HG02759 (cell line): ENCODE results near the gene SLC1A2.

Experiments used
- ATAC-seq: cut with Tn5 transposase; IDR thresholded peaks from one replicate; pipeline ENCODE4 v1.9.1; 2021; ENCODE audit warnings: mild to moderate bottlenecking, moderate library complexity; ENCODE audit not compliant: unreplicated experiment

The SLC1A2 gene

DNA sequence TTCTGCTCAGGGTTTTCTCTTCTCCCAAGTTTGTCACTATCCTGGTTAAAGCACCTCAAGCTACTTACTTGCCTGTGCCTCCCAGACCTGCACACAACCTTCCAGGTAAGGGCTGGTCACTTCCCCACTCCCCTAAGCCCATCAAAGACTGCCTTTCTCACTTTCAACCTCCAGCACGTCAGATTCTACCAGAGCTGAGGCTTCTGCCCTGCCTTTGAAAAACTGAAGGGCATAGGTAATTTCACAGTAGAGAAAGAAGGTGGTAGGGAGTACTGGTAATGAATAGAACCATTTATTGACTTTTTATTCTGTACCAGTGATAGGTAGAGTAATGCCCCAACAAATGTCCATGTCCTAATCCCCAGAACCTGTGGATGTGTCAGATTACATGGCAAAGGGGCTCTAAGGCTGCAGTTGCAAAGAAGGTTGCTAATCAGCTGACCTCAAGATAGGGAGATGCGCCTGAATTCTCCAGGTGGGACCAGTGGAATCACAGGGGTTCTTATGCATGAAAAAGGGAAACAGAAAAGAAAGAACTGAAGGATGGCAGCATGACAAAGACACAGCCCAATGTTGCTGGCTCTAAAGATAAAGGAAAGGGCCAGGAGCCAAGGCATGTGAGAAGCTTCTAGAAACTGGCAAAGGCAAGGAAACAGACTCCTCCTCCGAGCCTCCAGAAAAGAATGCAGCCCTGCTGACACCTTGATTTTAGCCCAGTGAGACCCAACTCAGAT, 89.0 kb downstream of the SLC1A2 start:
- ATAC-seq = no peak

DNA sequence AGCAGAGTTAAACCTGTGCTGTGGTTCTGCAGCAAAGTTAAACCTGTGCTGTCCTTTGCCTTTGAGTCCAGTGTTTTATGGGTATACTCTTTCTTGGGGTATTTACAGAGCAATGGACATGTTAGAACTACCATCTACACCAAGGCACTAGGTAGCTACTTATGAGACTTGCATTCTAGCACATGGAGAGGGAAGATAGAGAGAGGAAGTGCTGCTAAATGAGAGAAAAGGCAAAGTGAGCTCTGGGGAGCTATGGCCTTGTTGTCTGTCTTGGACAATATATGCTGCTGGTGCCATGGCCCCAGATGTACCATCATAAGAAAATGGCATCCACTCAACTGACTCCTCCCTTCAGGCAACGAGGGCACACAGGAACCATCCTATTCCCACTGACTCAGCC, 91.5 kb downstream of the SLC1A2 start:
- ATAC-seq = no peak

DNA sequence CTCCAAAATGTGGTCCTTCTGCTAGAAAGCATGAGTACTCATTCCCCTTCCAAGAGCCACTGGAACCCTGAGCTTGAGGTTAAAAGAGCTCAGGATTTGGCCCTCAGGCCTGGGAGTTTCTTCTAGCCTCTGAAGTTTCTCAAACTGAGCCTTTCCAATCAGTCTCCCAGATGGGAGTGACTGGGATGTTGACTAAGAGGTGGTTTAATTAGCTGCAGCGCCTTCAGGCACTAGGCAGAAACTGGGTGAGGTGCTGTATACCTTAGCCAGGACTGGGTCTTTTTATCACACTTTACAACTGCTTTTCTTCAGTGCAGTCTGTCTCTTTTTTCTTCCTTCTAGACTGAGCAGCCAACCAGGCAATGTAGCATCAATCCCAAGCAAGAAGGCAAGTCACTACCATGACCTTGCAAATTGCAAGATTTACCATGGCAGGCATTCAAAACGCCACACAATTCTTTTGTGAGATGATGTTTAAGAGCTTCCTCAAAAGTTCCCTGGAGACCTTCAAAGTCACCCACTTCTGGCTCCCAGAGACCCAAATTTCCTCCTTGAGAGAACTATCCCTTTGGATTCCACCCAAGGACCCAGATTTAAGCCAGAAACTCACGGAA, 93.0 kb downstream of the SLC1A2 start:
- ATAC-seq = no peak

DNA sequence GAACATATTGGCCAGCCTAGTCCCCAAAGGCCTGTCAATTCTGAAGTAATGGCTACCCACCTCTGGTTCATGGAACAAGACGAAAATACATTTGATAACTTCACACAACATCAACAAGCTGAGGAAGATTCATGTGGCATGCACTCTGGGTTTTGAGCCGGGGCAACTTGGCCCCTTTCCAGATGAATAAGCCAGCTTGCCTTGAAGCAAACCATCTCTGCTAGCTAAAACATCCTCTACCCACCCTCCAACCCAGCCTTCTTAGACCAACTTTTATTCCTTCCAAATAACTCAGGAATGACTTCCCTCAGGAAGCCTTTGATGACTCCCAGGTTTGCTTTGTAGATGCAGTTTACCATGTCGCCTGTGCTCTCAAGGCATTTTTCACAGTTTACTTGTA, 94.4 kb downstream of the SLC1A2 start:
- ATAC-seq = no peak

DNA sequence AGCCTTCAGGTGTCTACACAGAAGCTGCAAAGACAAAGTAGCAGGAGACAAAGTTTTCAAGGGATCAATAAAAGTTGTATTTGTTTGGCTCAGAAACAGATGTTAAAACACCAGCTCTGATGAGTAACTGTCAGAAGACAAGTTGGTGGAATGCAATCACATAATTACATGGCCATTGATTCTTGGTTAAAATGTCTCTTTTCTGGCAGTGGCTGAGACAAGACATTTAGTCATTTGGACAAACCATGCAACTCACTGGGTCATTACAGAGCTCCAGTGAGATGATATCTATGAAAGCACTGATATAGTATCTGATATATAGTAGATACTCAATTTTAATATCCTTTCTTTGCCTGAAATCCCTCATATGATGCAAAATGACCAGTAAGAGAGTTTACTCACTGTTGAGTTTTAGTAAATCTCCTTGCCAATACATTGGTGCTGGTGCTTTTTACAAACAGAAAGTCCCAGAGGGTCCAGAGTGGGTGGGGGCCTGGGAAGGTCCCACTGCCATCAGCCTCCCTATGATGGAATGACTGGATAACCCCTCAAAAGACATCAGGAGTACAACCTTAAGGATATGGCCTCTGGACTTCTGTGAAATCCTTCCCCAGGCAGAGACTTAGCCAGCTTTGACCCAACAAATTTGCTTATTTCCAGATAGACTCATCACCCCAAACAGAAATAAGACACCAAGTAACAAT, 95.0 kb downstream of the SLC1A2 start:
- ATAC-seq = no peak

DNA sequence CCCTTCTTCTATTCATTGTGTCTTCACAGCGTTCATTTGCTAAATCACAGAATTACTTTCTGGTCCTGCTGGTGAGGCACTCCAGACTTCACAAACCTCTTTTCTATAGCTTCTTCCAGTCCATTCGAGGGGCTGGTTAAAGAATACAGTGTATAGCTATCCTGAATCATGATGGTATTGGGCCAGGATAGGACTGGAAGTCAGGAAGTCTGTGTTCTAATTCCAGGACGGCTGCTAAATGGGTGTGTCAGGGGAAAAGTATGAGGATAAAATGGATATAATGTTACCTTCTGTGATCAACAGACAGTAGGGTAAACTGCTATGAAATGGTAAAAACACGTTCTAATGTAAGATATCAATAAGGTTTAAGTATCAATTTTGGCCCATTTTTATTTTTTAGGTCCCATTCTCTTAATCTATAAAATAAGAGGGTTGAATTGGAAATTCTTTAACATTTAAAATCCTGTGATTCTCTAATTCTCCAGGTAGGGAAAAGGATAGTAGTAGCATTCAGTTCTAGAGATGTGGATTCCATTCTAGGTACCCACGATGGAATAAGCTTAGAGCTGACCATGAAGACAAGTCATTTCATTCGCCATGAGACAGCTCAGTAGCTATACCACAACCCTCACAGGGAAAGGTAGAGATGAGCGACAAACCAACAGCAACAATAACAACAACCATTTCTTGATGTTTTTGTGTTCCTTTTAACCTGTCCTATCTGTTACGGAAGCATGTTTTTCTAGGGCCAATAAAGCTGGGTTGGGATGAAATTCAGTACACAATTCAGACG, 96.1 kb downstream of the SLC1A2 start:
- ATAC-seq = no peak

DNA sequence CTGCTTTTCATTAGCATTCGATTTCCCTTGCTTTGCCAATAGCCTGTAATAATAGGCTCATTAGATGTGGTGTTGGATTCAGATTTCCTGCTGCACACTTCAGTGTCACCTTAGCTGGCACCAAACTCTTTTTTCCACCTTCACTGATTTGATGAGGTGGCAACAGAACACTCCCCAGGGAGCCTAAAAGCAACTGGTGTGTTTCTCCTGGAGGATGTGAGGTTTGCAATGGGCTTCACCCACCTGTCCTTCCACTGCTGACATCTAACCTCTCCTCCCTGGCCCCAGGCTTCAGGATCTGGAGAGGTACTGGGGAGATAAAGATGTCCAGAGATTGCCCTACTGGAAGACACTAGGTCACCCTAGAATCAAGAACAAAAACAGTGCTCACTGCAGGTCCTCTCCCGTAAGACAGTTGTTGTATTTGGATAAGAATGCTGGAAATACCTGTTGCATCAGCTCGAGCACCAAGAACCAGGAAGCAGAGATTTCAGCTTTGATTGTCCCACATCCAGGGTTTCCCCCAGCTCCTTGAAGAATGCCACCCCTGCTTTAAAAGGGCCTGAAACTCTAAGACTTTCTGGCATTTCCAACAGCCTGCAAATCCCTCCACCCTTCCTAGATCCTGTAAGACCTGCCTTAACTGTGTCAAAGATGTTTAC, 96.9 kb downstream of the SLC1A2 start:
- no peak for ATAC-seq

DNA sequence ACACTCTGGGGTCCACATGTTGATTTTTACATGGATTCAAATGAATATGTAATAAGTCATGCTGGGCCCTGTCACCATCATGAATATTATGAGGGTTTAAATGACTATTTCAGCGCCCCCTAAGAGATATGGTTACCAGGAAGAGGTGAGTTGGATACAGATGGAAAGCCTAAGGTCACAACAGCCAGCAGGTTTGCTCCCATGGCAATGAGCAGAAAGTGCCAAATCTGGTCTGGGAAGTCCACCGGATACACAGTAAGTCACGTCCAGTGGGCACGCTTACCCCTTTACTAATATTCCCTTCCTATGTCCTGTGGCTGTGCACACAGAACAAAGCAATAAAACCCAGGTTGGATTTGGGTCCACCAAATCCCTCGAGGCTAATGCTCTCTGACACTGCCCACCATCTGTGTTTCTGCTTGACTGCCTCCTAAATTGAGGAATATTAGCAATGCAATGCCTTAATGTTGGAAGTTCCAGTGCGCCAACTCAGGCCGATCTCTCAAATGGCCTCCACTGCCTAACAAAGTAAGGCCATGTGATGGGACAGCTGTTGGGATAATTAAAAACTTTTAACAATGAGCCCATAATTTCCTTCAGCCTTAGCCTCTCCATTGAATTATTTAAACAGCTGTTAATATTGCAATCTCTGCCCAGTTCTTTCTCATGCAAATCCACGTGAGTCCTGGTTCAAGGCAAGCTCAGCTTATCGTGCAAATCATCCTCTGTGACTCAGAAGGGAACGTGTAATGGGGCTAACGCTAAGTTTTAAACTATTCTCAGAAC, 97.6 kb downstream of the SLC1A2 start:
- no peak for ATAC-seq

DNA sequence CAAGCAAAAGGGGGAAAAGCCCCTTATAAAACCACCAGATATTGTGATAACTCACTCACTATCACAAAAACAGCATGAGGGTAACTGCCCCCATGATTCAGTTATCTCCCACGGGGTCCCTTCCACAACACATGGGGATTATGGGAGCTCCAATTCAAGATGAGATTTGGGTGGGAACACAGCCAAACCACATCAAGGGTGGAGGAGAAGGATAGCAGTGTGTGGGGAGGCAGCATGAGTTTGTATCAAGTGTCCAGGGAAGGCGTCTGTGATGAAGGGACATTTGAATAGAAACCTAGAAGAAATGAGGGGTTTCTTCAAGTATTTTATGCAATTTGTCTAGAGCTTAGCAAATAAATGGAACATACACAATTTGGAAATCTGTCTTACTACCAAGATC, 98.2 kb downstream of the SLC1A2 start:
- no peak for ATAC-seq

DNA sequence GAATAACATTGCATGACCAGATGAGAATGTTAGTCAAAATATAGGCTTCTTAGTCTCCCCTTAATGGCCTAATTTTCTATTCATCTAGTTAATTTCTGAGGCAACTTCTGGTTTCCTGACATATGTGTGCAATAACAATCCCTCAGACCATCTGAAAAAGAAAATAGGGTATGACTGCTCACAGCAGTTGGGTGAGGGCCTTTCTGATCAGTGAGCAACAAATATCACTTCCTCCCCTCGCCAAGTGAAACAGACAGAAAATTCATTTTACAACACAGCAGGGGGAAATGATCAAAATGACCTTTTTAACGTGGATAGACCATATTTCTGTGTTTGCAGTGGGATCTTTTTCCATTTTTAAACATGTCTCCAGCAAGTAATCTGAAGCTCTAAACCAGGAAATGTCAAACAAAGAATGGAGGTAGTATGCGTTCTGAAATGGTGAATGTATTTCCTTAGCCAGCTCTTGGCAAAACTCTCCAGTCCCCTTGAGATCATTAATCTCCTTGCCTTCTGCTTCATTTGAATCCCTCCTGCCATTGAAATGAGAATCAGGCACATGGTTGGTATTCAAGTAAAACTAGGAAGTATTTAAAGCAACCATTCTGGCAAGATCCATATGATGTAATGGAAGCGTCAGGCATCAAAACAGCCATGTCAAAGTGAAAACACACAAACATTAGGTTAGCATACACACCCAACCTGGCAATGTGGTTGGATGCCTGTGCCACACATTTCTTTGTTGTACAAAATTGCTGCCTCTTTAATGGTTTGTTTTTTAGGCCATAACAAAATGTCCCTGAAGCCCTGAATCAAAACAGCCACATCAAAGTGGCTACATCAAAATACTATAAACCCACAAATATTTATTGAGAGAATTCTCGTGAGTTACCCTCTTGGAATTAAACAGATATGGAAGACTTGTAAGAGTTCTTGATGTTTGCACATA, 100.1 kb downstream of the SLC1A2 start:
- ATAC-seq = peak; percentile 64

DNA sequence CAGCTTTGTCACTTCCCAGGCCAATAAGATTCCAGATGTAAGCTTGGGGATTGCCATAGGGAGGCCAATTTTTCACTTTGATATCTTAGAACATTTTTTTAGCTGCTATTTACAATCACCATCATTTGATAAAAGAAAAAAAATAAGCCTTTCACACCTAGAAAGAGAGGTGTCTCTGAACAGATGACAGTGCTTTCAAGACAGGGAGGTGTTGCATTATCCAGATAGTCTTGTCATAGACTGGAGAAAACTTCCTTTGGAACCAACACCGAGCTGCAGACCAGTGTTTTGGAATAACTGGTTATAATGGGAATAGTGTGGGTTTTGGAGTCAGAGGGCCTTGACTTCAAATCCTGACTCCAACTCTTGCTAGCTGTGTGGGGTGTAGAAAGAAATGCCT, 101.0 kb downstream of the SLC1A2 start:
- ATAC-seq = no peak

DNA sequence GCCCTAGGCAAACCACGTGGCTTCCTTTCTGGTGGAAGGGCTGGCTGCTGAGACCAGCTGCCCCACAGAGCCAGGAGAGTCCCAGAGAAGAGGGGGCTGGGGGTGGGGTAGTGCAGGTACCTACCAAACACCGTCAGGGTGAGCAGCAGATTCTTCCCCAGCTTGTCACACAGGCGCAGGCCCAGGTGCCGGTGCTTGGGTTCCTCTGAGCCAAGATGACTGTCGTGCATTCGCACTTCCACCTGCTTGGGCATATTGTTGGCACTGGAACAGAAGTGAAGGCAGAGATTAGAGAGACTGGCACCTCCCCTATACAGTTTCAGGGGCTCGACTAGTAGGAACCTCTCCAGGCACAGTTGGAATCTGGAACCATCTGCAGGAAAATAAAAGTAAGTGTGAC, 102.1 kb downstream of the SLC1A2 start:
- no peak for ATAC-seq

DNA sequence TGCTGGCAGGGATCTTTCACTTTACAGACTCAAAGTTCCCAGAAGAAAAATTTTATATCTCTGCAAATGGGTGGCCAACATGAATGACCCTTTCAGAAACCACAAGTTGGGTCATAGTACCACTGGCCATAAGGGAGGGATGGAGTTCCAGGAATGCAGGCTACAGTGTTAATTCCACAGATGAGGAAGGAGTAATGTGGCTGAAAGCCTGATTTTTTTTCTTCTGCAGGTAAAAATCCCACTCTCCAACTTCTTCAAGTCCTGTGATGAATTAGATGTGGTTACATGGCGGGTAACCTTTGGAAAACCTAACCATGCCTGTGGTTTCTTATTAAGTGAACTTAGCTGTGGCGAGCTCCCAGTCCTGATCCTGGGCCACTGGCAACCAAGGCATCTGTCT, 103.2 kb downstream of the SLC1A2 start:
- no peak for ATAC-seq

DNA sequence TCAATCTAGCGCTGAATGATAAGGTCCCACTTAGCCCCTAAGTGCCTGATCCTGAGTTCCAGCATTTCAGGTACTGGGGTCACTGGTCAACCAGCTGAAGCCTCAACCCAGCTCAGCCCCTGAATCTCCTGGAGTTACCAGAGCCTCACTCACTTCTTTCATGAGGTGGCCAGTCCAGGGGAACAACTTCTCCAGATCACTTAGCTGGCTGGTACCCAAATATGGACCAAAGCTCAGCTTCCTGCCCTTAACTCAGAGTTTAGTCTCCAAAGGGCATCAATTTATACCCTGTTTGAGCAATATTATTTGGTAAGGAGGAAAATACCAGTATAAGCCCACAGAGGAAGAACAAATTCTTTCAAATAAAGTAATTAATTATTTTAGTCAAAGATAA, 105.6 kb downstream of the SLC1A2 start:
- peak; percentile 23 for ATAC-seq

DNA sequence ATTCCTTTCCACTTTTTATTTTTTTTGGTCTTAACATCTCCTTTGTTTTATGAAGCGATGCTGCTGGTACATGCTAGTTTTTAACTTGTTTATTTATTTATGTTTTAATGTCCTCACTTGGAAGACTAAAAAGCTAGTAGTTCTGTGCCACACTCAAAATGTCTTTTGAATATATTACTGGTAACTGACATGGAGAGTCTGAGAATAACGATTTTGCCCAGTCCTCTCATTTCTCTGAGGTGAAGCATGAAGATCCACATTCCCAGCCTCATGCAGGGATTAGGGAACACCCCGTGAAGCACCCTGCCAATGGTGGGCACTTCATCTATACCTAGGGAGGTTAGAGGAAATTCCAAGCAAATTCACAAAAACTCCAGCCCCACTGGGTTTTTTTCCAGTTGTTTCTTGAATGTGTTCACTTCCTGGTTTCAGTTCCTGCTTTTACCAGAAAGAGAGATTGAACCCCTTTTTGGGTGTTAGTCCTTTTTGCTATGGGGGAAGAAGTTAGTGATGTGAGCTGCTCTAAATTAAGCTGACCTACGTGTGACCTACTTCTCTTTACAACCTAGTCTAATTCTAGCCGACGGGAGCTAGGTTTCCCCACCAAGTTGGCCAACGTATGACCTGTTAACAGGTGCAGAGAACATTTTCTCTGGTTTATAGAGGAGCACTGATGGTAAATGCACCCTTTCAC, 106.1 kb downstream of the SLC1A2 start:
- ATAC-seq = peak; percentile 96

DNA sequence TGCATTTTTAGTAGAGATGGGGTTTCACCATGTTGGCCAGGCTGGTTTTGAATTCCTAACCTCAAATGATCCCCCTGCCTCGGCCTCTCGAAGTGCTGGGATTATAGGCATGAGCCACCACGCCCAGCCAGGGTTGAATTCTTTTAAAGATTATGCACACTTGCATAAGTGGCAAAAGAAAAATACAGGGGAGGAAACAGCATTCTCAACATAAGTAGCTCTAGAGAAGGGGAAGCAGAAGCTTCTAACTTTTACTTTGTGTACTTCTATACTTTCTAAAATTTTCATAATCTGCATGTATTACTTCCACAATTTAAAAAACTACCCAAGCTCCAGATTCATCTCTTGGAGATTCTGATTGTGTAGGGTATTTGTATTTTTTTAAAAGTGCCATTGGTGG, 108.0 kb downstream of the SLC1A2 start:
- ATAC-seq = no peak

DNA sequence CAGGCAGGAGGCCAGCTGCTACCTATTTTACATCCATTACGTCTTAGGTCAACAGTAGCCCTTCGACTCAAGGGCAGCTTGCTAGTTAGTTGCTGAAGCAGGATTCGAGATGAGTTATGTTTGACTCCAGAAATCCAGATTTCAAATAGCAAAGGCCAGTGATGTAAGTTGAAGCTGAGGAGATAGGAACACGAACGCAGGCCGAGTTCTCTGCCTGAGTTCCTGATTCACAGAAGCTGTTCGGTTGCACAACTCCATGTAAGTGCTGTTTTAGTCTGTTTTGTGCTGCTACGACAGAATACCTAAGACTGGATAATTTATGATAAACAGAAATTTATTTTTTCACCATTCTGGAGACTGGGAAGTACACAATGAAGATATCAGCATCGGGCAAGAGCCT, 111.2 kb downstream of the SLC1A2 start:
- no peak for ATAC-seq

DNA sequence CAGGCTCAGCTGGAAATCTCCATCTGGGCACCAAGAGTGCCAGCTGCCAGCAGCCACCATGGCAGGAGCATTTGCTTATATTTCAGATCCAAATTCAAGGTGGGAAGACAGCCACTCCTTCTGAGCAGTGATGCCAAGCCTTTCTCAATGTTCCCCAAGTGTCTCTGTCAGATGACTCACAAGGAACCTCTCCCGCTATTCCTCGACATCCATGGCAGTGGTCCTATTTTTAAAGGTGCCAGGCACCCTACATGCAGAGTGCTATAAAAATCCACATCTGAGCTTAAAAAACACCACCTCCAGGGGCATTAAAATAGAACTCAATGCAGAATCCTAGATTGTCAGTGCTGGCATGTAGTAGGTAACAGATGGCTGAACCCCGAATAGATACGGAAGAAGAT, 112.1 kb downstream of the SLC1A2 start:
- ATAC-seq = no peak
